SK-N-SH (cell line): ENCODE measurements around the gene MS4A15. TPM values are rescaled to one million over a fixed set of nuclear protein-coding genes. Genes with fewer than 3 reads are reported as not detected.

ENCODE experiments used
- CTCF ChIA-PET: fragments of 300-600, 350-600 bp; formaldehyde crosslinking; extraction: SDS; loops from one replicate; lab custom pipeline; 2021; lab: Yijun Ruan, JAX
- POLR2A ChIA-PET: fragments of 350-600 bp; sonication (Branson Sonifier 250); formaldehyde crosslinking; extraction: SDS; loops from one replicate; lab custom pipeline; 2020; ENCODE audit warnings: antibody characterized with exemption, inconsistent platforms; lab: Yijun Ruan, JAX
- DNase-seq: peaks from one replicate; pipeline ENCODE4 v3.0.0; 2012
- H2AFZ ChIP-seq: fragments of 200-600 bp; sonication (generic); 2 replicates; pipeline ENCODE4 v1.8.1; 2016; ENCODE audit warnings: antibody characterized with exemption, mild to moderate bottlenecking, low read depth
- H3F3A ChIP-seq: fragments of 200-600 bp; sonication (generic); replicated peaks from 2 replicates; pipeline ENCODE3; 2016; ENCODE audit warnings: antibody characterized with exemption, mild to moderate bottlenecking; ENCODE audit not compliant: insufficient read depth
- H3K27ac ChIP-seq, 2 experiments: fragments of 200-500 bp in 1 of 2; fragments of 200-600 bp in 1 of 2; sonication (Bioruptor generic) in 1 of 2; sonication (generic), shearing (Covaris generic) in 1 of 2; 2 replicates each; pipeline versions ENCODE4 v1.5.1 to v1.6.1; 2014 to 2016; ENCODE audit warnings: low read depth in 2 of 2, inconsistent platforms in 1 of 2, low read length in 1 of 2, mild to moderate bottlenecking in 1 of 2, mixed read lengths in 1 of 2
- H3K27me3 ChIP-seq: fragments of 200-600 bp; sonication (generic), shearing (Covaris generic); 2 replicates; pipeline ENCODE4 v1.6.1; 2016; ENCODE audit warnings: mixed run types; ENCODE audit not compliant: insufficient read depth
- H3K36me3 ChIP-seq, 2 experiments: fragments of 200-500 bp in 1 of 2; fragments of 200-600 bp in 1 of 2; sonication (Bioruptor generic) in 1 of 2; sonication (generic) in 1 of 2; replicated peaks in 1 of 2; 2 replicates each; pipeline versions ENCODE3 to v1.5.1; 2014 to 2016; ENCODE audit warnings: low read length in 1 of 2, mild to moderate bottlenecking in 1 of 2; ENCODE audit not compliant: insufficient read depth in 2 of 2, control insufficient read depth in 1 of 2
- H3K4me1 ChIP-seq, 2 experiments: fragments of 200-500 bp in 1 of 2; fragments of 200-600 bp in 1 of 2; sonication (Bioruptor generic) in 1 of 2; sonication (generic), shearing (Covaris generic) in 1 of 2; 2 replicates each; pipeline versions ENCODE4 v1.5.1 to v1.6.1; 2014 to 2016; ENCODE audit warnings: low read depth in 1 of 2, low read length in 1 of 2, mixed run types in 1 of 2; ENCODE audit not compliant: insufficient read depth in 2 of 2, control insufficient read depth in 1 of 2
- H3K4me2 ChIP-seq: fragments of 200-600 bp; sonication (generic), shearing (Covaris generic); 2 replicates; pipeline ENCODE4 v1.6.1; 2017; ENCODE audit warnings: mixed run types
- H3K4me3 ChIP-seq, 2 experiments: fragments of 200-500 bp in 1 of 2; fragments of 200-600 bp in 1 of 2; sonication (Bioruptor generic) in 1 of 2; sonication (generic), shearing (Covaris generic) in 1 of 2; 2 replicates each; pipeline versions ENCODE4 v1.5.1 to v1.8.1; 2014 to 2016; ENCODE audit warnings: low read depth in 2 of 2, inconsistent platforms in 1 of 2, low read length in 1 of 2, mild to moderate bottlenecking in 1 of 2, mixed read lengths in 1 of 2, moderate library complexity in 1 of 2
- H3K79me2 ChIP-seq: fragments of 200-600 bp; sonication (generic); 2 replicates; pipeline ENCODE4 v1.8.1; 2017; ENCODE audit warnings: mild to moderate bottlenecking; ENCODE audit not compliant: insufficient read depth
- H3K9ac ChIP-seq: fragments of 200-600 bp; sonication (generic); 2 replicates; pipeline ENCODE4 v1.6.1; 2017; ENCODE audit warnings: mixed run types
- H3K9me2 ChIP-seq: fragments of 200-600 bp; sonication (generic); 2 replicates; pipeline ENCODE4 v1.6.1; 2017; ENCODE audit warnings: mixed run types
- H3K9me3 ChIP-seq: fragments of 200-600 bp; sonication (generic); 2 replicates; pipeline ENCODE4 v1.6.1; 2017; ENCODE audit warnings: mixed run types, mild to moderate bottlenecking, moderate library complexity
- H4K20me1 ChIP-seq: fragments of 200-600 bp; sonication (generic); 2 replicates; pipeline ENCODE4 v1.6.1; 2017; ENCODE audit warnings: mild to moderate bottlenecking, mixed run types; ENCODE audit not compliant: insufficient read depth
- EZH2phosphoT487 ChIP-seq: fragments of 200-600 bp; sonication (generic); IDR thresholded peaks from 2 replicates; pipeline ENCODE4 v1.6.1; 2017; ENCODE audit warnings: low read depth, mixed run types, mild to moderate bottlenecking, antibody characterized with exemption, moderate library complexity, borderline replicate concordance
- GABPA ChIP-seq: IDR thresholded peaks from 2 replicates; pipeline ENCODE4 v1.4.0; 2012; ENCODE audit warnings: low read depth, mild to moderate bottlenecking
- MAX ChIP-seq: IDR thresholded peaks from 2 replicates; pipeline ENCODE4 v1.4.0; 2012; ENCODE audit warnings: low read depth
- MEF2A ChIP-seq: IDR thresholded peaks from 2 replicates; pipeline ENCODE4 v1.4.0; 2012; ENCODE audit warnings: low read depth, borderline replicate concordance
- NFIC ChIP-seq: IDR thresholded peaks from 2 replicates; pipeline ENCODE4 v1.4.0; 2012; ENCODE audit warnings: borderline replicate concordance
- POLR2AphosphoS5 ChIP-seq: IDR thresholded peaks from 2 replicates; pipeline ENCODE4 v1.6.1; 2012; ENCODE audit warnings: low read depth, low read length
- RCOR1 ChIP-seq: fragments of 150-350 bp; IDR thresholded peaks from 2 replicates; pipeline ENCODE4 v1.6.1; 2017; ENCODE audit warnings: antibody characterized with exemption, low read length
- RXRA ChIP-seq: IDR thresholded peaks from 2 replicates; pipeline ENCODE4 v1.4.0; 2012; ENCODE audit warnings: low read depth, mild to moderate bottlenecking, borderline replicate concordance
- SIN3A ChIP-seq: IDR thresholded peaks from 2 replicates; pipeline ENCODE4 v1.6.1; 2012; ENCODE audit warnings: low read depth, mild to moderate bottlenecking, low read length, moderate library complexity, borderline replicate concordance
- SMC3 ChIP-seq: IDR thresholded peaks from 2 replicates; pipeline ENCODE4 v1.6.1; 2012; ENCODE audit warnings: low read depth, low read length, improper control_type of control experiment
- TAF1 ChIP-seq: IDR thresholded peaks from 2 replicates; pipeline ENCODE4 v1.6.1; 2012; ENCODE audit warnings: low read depth, mild to moderate bottlenecking, low read length, moderate library complexity, borderline replicate concordance
- TEAD4 ChIP-seq: IDR thresholded peaks from 2 replicates; pipeline ENCODE4 v1.4.0; 2012; ENCODE audit warnings: mild to moderate bottlenecking, borderline replicate concordance; ENCODE audit not compliant: insufficient read depth
- USF1 ChIP-seq: IDR thresholded peaks from 2 replicates; pipeline ENCODE4 v1.4.0; 2012; ENCODE audit warnings: low read depth, borderline replicate concordance
- USF2 ChIP-seq: fragments of 150-350 bp; IDR thresholded peaks from 2 replicates; pipeline ENCODE4 v1.6.1; 2017; ENCODE audit warnings: antibody characterized with exemption, low read length, low read depth, borderline replicate concordance
- YY1 ChIP-seq: IDR thresholded peaks from 2 replicates; pipeline ENCODE4 v1.4.0; 2012; ENCODE audit warnings: low read depth, mild to moderate bottlenecking
- WGBS: methylation state at CpG from one replicate; pipeline ENCODE4 v1.1.6; 2017; ENCODE audit warnings: low lambda C conversion rate; 5-methylcytosine and 5-hydroxymethylcytosine counted together
- polyA plus RNA-seq, 3 experiments: library from polyadenylated mRNA; depleted of rRNA; stranded (reverse); fragments of >200 nt; gene quantifications; 2 replicates each; pipeline ENCODE4 v1.2.3, GENCODE V29; 2012
- TF ChIP-seq, protein P1 (sequence below): IDR thresholded peaks from 2 replicates; pipeline ENCODE4; 2012

The MS4A15 gene
- polyA plus RNA-seq, 1 of the 3 experiments (the other 2 are of a cell fraction), result not detected

DNA sequence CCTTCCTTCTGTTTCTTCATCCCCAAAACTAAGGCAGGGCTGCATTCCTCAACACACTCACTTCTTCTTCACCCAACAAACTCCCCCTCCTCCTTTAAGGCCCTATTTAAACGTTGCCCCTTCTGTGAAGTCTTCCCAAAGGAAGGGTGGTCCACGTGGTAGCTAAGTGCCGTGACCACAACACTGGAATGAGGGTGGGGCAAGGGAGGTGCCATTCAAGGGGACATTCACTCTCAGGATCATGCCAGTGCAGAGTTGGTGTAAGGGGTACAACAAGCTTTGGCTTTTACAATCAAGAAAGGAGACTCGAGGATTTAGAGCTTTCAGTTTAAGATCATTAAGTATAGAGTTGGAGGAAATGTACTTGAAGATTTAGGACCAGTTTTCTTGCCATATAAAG is 20.4 kb downstream of the MS4A15 start:
- TF ChIP-seq RXRA (no peak), TAF1 (no peak), YY1 (no peak), EZH2phosphoT487 (no peak), SMC3 (no peak), MEF2A (no peak), MAX (no peak), GABPA (no peak), USF2 (no peak), SIN3A (no peak), RCOR1 (no peak), TEAD4 (no peak), USF1 (no peak), POLR2AphosphoS5 (no peak), NFIC (no peak)
- TF ChIP-seq, protein P1, sequence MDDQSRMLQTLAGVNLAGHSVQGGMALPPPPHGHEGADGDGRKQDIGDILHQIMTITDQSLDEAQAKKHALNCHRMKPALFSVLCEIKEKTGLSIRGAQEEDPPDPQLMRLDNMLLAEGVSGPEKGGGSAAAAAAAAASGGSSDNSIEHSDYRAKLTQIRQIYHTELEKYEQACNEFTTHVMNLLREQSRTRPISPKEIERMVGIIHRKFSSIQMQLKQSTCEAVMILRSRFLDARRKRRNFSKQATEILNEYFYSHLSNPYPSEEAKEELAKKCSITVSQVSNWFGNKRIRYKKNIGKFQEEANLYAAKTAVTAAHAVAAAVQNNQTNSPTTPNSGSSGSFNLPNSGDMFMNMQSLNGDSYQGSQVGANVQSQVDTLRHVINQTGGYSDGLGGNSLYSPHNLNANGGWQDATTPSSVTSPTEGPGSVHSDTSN, result no peak
- TF ChIP-seq, all 33 proteins: peak for 0
- POLR2A ChIA-PET, result no interaction called here
- WGBS, result 38% methylated on average over 4 of the region's 4 CpGs
- H3K4me2 ChIP-seq, result no peak overlapping the region
- DNase-seq, result no peak
- no peaks in the 10 kb centered on the region for H3K36me3 ChIP-seq
- no peaks in the 10 kb centered on the region for H3F3A ChIP-seq
- H3K9me2 ChIP-seq, result no peaks in the 10 kb centered on the region
- H3K4me1 ChIP-seq, result peaks cover 3 to 6% of the 10 kb centered on the region in 2 experiments; a peak in 2 of 4 replicates
- H4K20me1 ChIP-seq, result no peaks in the 10 kb centered on the region
- peak overlapping the region in 1 of 2 experiments; percentile 47; a peak in 2 of 4 replicates for H3K27ac ChIP-seq
- no peak overlapping the region for H3K9ac ChIP-seq
- no peaks in the 10 kb centered on the region for H3K9me3 ChIP-seq
- H3K4me3 ChIP-seq, result no peak overlapping the region
- H2AFZ ChIP-seq, result no peak overlapping the region
- H3K79me2 ChIP-seq, result no peaks in the 10 kb centered on the region
- CTCF ChIA-PET, result interaction anchor here (0.6 to 7.3 kb wide), 8 partner anchors 11 to 398 kb away, joined by 3 to 67 read pairs (median 3); no protein-coding TSS in a partner anchor
- H3K27me3 ChIP-seq, result no peaks in the 10 kb centered on the region
